H1 (cell line): ENCODE data around the gene TRABD2B. TPM values are rescaled to one million over a fixed set of nuclear protein-coding genes. Genes with fewer than 3 reads are reported as not detected.

Experiments used
- CTCF ChIA-PET: fragments of 300-600 bp; sonication (Branson Sonifier 250); formaldehyde crosslinking; loops from one replicate; lab custom pipeline; 2021; ENCODE audit not compliant: partially characterized antibody; lab: Charles Lee
- POLR2A ChIA-PET: fragments of 300-600 bp; sonication (Branson Sonifier 250); formaldehyde crosslinking; loops from one replicate; lab custom pipeline; 2021; ENCODE audit warnings: inconsistent platforms; ENCODE audit not compliant: partially characterized antibody; lab: Charles Lee
- DNase-seq, 2 experiments: peaks; one replicate each; pipeline versions ENCODE4 v3.0.0 to v3.0.0-alpha.2; 2010 to 2022; ENCODE audit warnings: low spot score in 2 of 2, low read depth in 1 of 2, mixed read lengths in 1 of 2
- FAIRE-seq: peaks from 2 replicates; lab custom pipeline; 2011; peaks lifted over from hg19 to GRCh38; lab: Jason Lieb, UNC
- H2AFZ ChIP-seq: 2 replicates; pipeline ENCODE4 v1.8.1; 2012; ENCODE audit warnings: low read length, inconsistent platforms
- H2AK5ac ChIP-seq: 2 replicates; pipeline ENCODE4 v1.6.1; 2013; ENCODE audit warnings: low read depth, low read length
- H2BK120ac ChIP-seq: replicated peaks from 2 replicates; pipeline ENCODE3; 2013; ENCODE audit warnings: low read depth, low read length, inconsistent platforms
- H2BK12ac ChIP-seq: 2 replicates; pipeline ENCODE4 v1.6.1; 2013; ENCODE audit warnings: low read depth, low read length
- H2BK15ac ChIP-seq: 2 replicates; pipeline ENCODE4 v1.6.1; 2013; ENCODE audit warnings: low read length
- H2BK20ac ChIP-seq: 2 replicates; pipeline ENCODE4 v1.6.1; 2013; ENCODE audit warnings: low read length
- H2BK5ac ChIP-seq: 2 replicates; pipeline ENCODE4 v1.6.1; 2013; ENCODE audit warnings: low read depth, low read length
- H3K14ac ChIP-seq: 2 replicates; pipeline ENCODE4 v1.6.1; 2013; ENCODE audit warnings: inconsistent platforms; ENCODE audit not compliant: insufficient read length
- H3K18ac ChIP-seq: 2 replicates; pipeline ENCODE4 v1.6.1; 2013; ENCODE audit warnings: low read length; ENCODE audit errors: extremely low read depth
- H3K23ac ChIP-seq: 2 replicates; pipeline ENCODE4 v1.6.1; 2013; ENCODE audit warnings: inconsistent platforms; ENCODE audit not compliant: insufficient read length
- H3K23me2 ChIP-seq: 2 replicates; pipeline ENCODE4 v1.6.1; 2013; ENCODE audit warnings: low read depth, low read length
- H3K27ac ChIP-seq: 2 replicates; pipeline ENCODE4 v1.6.1; 2011; ENCODE audit warnings: low read depth, low read length, inconsistent platforms
- H3K27me3 ChIP-seq, 4 experiments: replicated peaks in 1 of 4; 1 replicate in 1 of 4; 2 replicates in 3 of 4; pipeline versions ENCODE4 v1.6.1 to v1.8.1; 2011 to 2013; ENCODE audit warnings: low read length in 3 of 4, mild to moderate bottlenecking in 3 of 4, inconsistent platforms in 2 of 4, mixed read lengths in 2 of 4, moderate library complexity in 1 of 4; ENCODE audit not compliant: control insufficient read depth in 3 of 4, insufficient read depth in 3 of 4; ENCODE audit errors: extremely low read depth in 1 of 4
- H3K36me3 ChIP-seq, 4 experiments: 2 replicates each; pipeline versions ENCODE4 v1.6.1 to v1.8.1; 2011 to 2013; ENCODE audit warnings: mild to moderate bottlenecking in 4 of 4, low read length in 3 of 4, moderate library complexity in 2 of 4, control low read depth in 1 of 4, inconsistent platforms in 1 of 4; ENCODE audit not compliant: insufficient read depth in 4 of 4, control insufficient read depth in 2 of 4
- H3K4ac ChIP-seq: replicated peaks from 2 replicates; pipeline ENCODE3; 2013; ENCODE audit warnings: low read length, low read depth, mixed read lengths, inconsistent platforms; ENCODE audit not compliant: insufficient read length
- H3K4me1 ChIP-seq, 4 experiments: replicated peaks in 1 of 4; 1 replicate in 1 of 4; 2 replicates in 3 of 4; pipeline versions ENCODE4 v1.6.1 to v1.8.1; 2011 to 2013; ENCODE audit warnings: low read length in 3 of 4, inconsistent platforms in 2 of 4, mixed read lengths in 1 of 4; ENCODE audit not compliant: insufficient read depth in 4 of 4, control insufficient read depth in 3 of 4
- H3K4me2 ChIP-seq, 2 experiments: 2 replicates each; pipeline versions ENCODE4 v1.6.1 to v1.8.1; 2011 to 2013; ENCODE audit warnings: low read depth in 2 of 2, low read length in 2 of 2, control low read depth in 1 of 2, inconsistent platforms in 1 of 2, mild to moderate bottlenecking in 1 of 2; ENCODE audit not compliant: insufficient read depth in 1 of 2
- H3K4me3 ChIP-seq, 4 experiments: fragments of 200-600, 300-600 bp in 1 of 4; sonication (generic), shearing (Covaris generic), sonication (Bioruptor Twin) in 1 of 4; 2 replicates each; pipeline versions ENCODE4 v1.5.1 to v1.8.1; 2011 to 2016; ENCODE audit warnings: low read length in 4 of 4, low read depth in 3 of 4, control low read depth in 2 of 4, inconsistent platforms in 2 of 4, mild to moderate bottlenecking in 2 of 4, mixed read lengths in 1 of 4, moderate library complexity in 1 of 4; ENCODE audit not compliant: insufficient read depth in 2 of 4; ENCODE audit errors: extremely low read depth in 1 of 4
- H3K56ac ChIP-seq: replicated peaks from 2 replicates; pipeline ENCODE3; 2013; ENCODE audit warnings: low read depth, mild to moderate bottlenecking, mixed read lengths, low read length, inconsistent platforms; ENCODE audit not compliant: insufficient read length
- H3K79me1 ChIP-seq: 2 replicates; pipeline ENCODE4 v1.6.1; 2013; ENCODE audit warnings: low read depth, low read length, control low read depth
- H3K79me2 ChIP-seq, 2 experiments: 2 replicates each; pipeline versions ENCODE4 v1.6.1 to v1.8.1; 2012 to 2013; ENCODE audit warnings: low read length in 2 of 2, mild to moderate bottlenecking in 2 of 2, inconsistent platforms in 1 of 2; ENCODE audit not compliant: insufficient read depth in 2 of 2, control insufficient read depth in 1 of 2
- H3K9ac ChIP-seq, 4 experiments: replicated peaks in 1 of 4; 1 replicate in 1 of 4; 2 replicates in 3 of 4; pipeline versions ENCODE4 v1.6.1 to v1.8.1; 2011 to 2013; ENCODE audit warnings: low read depth in 3 of 4, low read length in 3 of 4, control low read depth in 2 of 4, mild to moderate bottlenecking in 2 of 4, moderate library complexity in 2 of 4, inconsistent platforms in 1 of 4; ENCODE audit errors: extremely low read depth in 1 of 4
- H3K9me3 ChIP-seq, 2 experiments: 2 replicates each; pipeline versions ENCODE4 v1.6.1 to v1.8.1; 2012 to 2013; ENCODE audit warnings: mild to moderate bottlenecking in 2 of 2, moderate library complexity in 2 of 2, control low read depth in 1 of 2, inconsistent platforms in 1 of 2, low read depth in 1 of 2, low read length in 1 of 2, mixed read lengths in 1 of 2; ENCODE audit not compliant: insufficient read depth in 2 of 2
- H4K20me1 ChIP-seq, 2 experiments: replicated peaks in 1 of 2; 2 replicates each; pipeline versions ENCODE3 to v1.8.1; 2011 to 2013; ENCODE audit warnings: inconsistent platforms in 2 of 2, low read length in 2 of 2, mild to moderate bottlenecking in 1 of 2; ENCODE audit not compliant: insufficient read depth in 2 of 2, control insufficient read depth in 1 of 2
- H4K5ac ChIP-seq: 2 replicates; pipeline ENCODE4 v1.6.1; 2013; ENCODE audit warnings: low read length, low read depth, mixed read lengths, inconsistent platforms; ENCODE audit not compliant: insufficient read length
- H4K8ac ChIP-seq: 2 replicates; pipeline ENCODE4 v1.8.0; 2013; ENCODE audit warnings: mild to moderate bottlenecking, moderate library complexity, low read length, inconsistent platforms; ENCODE audit not compliant: insufficient read depth; ENCODE audit errors: extremely low read depth
- H4K91ac ChIP-seq: replicated peaks from 2 replicates; pipeline ENCODE3; 2013; ENCODE audit warnings: low read length, mixed read lengths, inconsistent platforms; ENCODE audit not compliant: insufficient read length
- WGBS, 2 experiments: shearing (Covaris generic) in 1 of 2; methylation state at CpG; one replicate each; pipeline versions ENCODE4 v1.1.6 to v1.1.7; 2013 to 2015; ENCODE audit warnings: low lambda C conversion rate in 2 of 2, mixed read lengths in 2 of 2, inconsistent platforms in 1 of 2, low coverage in 1 of 2, missing lambda C conversion rate in 1 of 2; ENCODE audit not compliant: insufficient replicate concordance in 2 of 2, insufficient coverage in 1 of 2, insufficient read length in 1 of 2; ENCODE audit errors: extremely low coverage in 1 of 2, missing lambda C conversion rate in 1 of 2; 5-methylcytosine and 5-hydroxymethylcytosine counted together
- polyA plus RNA-seq, 7 experiments: library from polyadenylated mRNA; depleted of rRNA in 3 of 7; stranded (reverse) in 5 of 7; unstranded in 2 of 7; fragments of >200 nt in 5 of 7; fragments of 200-250 nt in 2 of 7; gene quantifications; 1 replicate in 5 of 7; 2 replicates in 1 of 7; 4 replicates in 1 of 7; pipeline versions ENCODE4 v1.2.1 to v1.2.3, GENCODE V29; 2011 to 2013; ENCODE audit warnings: missing spikeins in 2 of 7, mixed read lengths in 2 of 7
- total RNA-seq: library from RNA; stranded (reverse); fragmentation: NEBNext Ultra II Directional; extraction: Animal tissue kit (Norgen Biotek cat#: 25700); gene quantifications from 2 replicates; pipeline ENCODE4 v1.2.1, GENCODE V29; 2021

The TRABD2B gene
- total and polyA plus RNA-seq, 2 of the 8 experiments (the other 6 are each of a cell fraction or from before 2014, with no cell fraction given) = 0.95 to 3.4 TPM

- Histone ChIP-seq H3K79me1 (no peaks in the 10 kb centered on the region), H3K79me2 (no peaks in the 10 kb centered on the region), H2BK5ac (no peak overlapping the region), H3K4me1 (0 out of 7 replicates have a peak, but pooled peaks cover 0 to 3% (median 0%) of the 10 kb centered on the region in 4 experiments), H2BK15ac (no peak overlapping the region), H3K56ac (no peak overlapping the region), H3K36me3 (no peaks in the 10 kb centered on the region), H3K9me3 (no peaks in the 10 kb centered on the region), H4K91ac (no peak overlapping the region), H3K27ac (no peak overlapping the region), H3K14ac (no peak overlapping the region), H2AFZ (no peak overlapping the region), H3K18ac (no peak overlapping the region; the same call in 1 of the 2 replicates), H3K23me2 (no peaks in the 10 kb centered on the region), H2BK120ac (no peak overlapping the region), H2BK20ac (no peak overlapping the region), H4K20me1 (no peaks in the 10 kb centered on the region), H3K4me3 (no peak overlapping the region), H4K8ac (no peak overlapping the region; the same call in 1 of the 2 replicates), H4K5ac (no peak overlapping the region), H3K9ac (no peak overlapping the region), H2AK5ac (no peak overlapping the region), H3K4me2 (no peak overlapping the region), H2BK12ac (no peak overlapping the region), H3K27me3 (no peaks in the 10 kb centered on the region; a peak in 1 of 7 replicates), H3K23ac (no peak overlapping the region), H3K4ac (no peak overlapping the region)
- DNase-seq (no peak), FAIRE-seq (no peak)
- CTCF ChIA-PET = interaction anchor here (0.7 to 6.9 kb wide), 5 partner anchors 13 to 185 kb away, joined by 3 to 68 read pairs (median 3); no protein-coding TSS in a partner anchor
- POLR2A ChIA-PET = interaction anchor here (0.7 kb wide), 1 partner anchor 19 kb away, joined by 3 read pairs; no protein-coding TSS in a partner anchor
- 82% methylated on average over 12 of the region's 12 CpGs; no CpG with 5 or more reads in 1 of the 2 experiments for WGBS, 2 experiments
Observed at GRCh38 chr1:47766832-47767740, 230.1 kb downstream of the TRABD2B start.
